WTC11 (cell line): Measurements from ENCODE around the gene LELP1. TPM values are rescaled to one million over a fixed set of nuclear protein-coding genes. Genes with fewer than 3 reads are reported as not detected.

Experiments
- ATAC-seq: fragments of 200-7000 bp; cut with Tn5 transposase; 2 replicates; pipeline ENCODE4 v1.10.0; 2021; ENCODE audit warnings: mild to moderate bottlenecking, moderate library complexity
- CTCF ChIA-PET: fragments of 300-600 bp; sonication (Branson Sonifier 250); formaldehyde crosslinking; loops from one replicate; lab custom pipeline; 2021; ENCODE audit warnings: antibody characterized with exemption; lab: Charles Lee
- POLR2A ChIA-PET: fragments of 350-600 bp; sonication (Branson Sonifier 250); formaldehyde crosslinking; loops from one replicate; lab custom pipeline; 2021; ENCODE audit warnings: antibody characterized with exemption; lab: Charles Lee
- DNase-seq: peaks from one replicate; pipeline ENCODE4 v3.0.0; 2021; ENCODE audit warnings: low spot score
- H3K27ac Mint-ChIP-seq: 2 replicates; pipeline ENCODE4 v1.8.0; 2021; ENCODE audit warnings: mixed read lengths
- H3K27me3 Mint-ChIP-seq: 2 replicates; pipeline ENCODE4 v1.8.0; 2021; ENCODE audit warnings: low read depth, mild to moderate bottlenecking, moderate library complexity, mixed read lengths
- H3K36me3 Mint-ChIP-seq: 2 replicates; pipeline ENCODE4 v1.8.0; 2021; ENCODE audit warnings: mixed read lengths
- H3K4me1 Mint-ChIP-seq: 2 replicates; pipeline ENCODE4 v1.8.0; 2022; ENCODE audit warnings: mixed read lengths
- H3K4me3 Mint-ChIP-seq: 2 replicates; pipeline ENCODE4 v1.8.0; 2021; ENCODE audit warnings: mild to moderate bottlenecking, moderate library complexity, mixed read lengths
- H3K9me3 Mint-ChIP-seq: 2 replicates; pipeline ENCODE4 v1.8.0; 2021; ENCODE audit warnings: mixed read lengths
- ETV6 ChIP-seq: sonication (generic); formaldehyde crosslinking; IDR thresholded peaks from 2 replicates; pipeline ENCODE4 v1.8.1; 2022; ENCODE audit warnings: mild to moderate bottlenecking, missing genetic modification reagents
- FOXP1 ChIP-seq: sonication (generic); formaldehyde crosslinking; IDR thresholded peaks from 2 replicates; pipeline ENCODE4 v1.8.0; 2022; ENCODE audit warnings: missing genetic modification reagents, mild to moderate bottlenecking, moderate library complexity, borderline replicate concordance
- IRF2 ChIP-seq: sonication (generic); formaldehyde crosslinking; IDR thresholded peaks from 2 replicates; pipeline ENCODE4 v1.8.0; 2022; ENCODE audit warnings: low read depth, missing genetic modification reagents, borderline replicate concordance
- JUN ChIP-seq: sonication (generic); formaldehyde crosslinking; IDR thresholded peaks from 2 replicates; pipeline ENCODE4 v1.8.0; 2023; ENCODE audit warnings: mild to moderate bottlenecking, missing genetic modification reagents
- NFATC4 ChIP-seq: fragments of 250-450 bp; sonication (Bioruptor Pico); IDR thresholded peaks from 2 replicates; pipeline ENCODE4 v1.9.0; 2021; ENCODE audit warnings: mild to moderate bottlenecking
- RELA ChIP-seq: sonication (generic); formaldehyde crosslinking; IDR thresholded peaks from 2 replicates; pipeline ENCODE4 v1.8.1; 2022; ENCODE audit warnings: missing genetic modification reagents, mild to moderate bottlenecking, borderline replicate concordance
- SOX15 ChIP-seq: fragments of 250-450 bp; sonication (Bioruptor Pico); IDR thresholded peaks from 2 replicates; pipeline ENCODE4 v1.9.0; 2021; ENCODE audit warnings: mild to moderate bottlenecking
- TCF7 ChIP-seq: sonication (generic); formaldehyde crosslinking; IDR thresholded peaks from 2 replicates; pipeline ENCODE4 v1.8.0; 2022; ENCODE audit warnings: mild to moderate bottlenecking, low read depth, missing genetic modification reagents, moderate library complexity
- TEAD4 ChIP-seq: sonication (generic); formaldehyde crosslinking; IDR thresholded peaks from 2 replicates; pipeline ENCODE4 v1.8.0; 2022; ENCODE audit warnings: mild to moderate bottlenecking, missing genetic modification reagents
- ZNF138 ChIP-seq: sonication (generic); formaldehyde crosslinking; conservative IDR thresholded peaks from 2 replicates; pipeline ENCODE4 v1.8.1; 2022; ENCODE audit warnings: mild to moderate bottlenecking, moderate library complexity, missing genetic modification reagents
- ZNF671 ChIP-seq: fragments of 250-450 bp; sonication (Bioruptor Pico); IDR thresholded peaks from 2 replicates; pipeline ENCODE4 v1.8.0; 2021; ENCODE audit warnings: mild to moderate bottlenecking
- total RNA-seq: library from RNA; stranded (reverse); gene quantifications from 3 replicates; pipeline ENCODE4 v1.2.3, GENCODE V29; 2021
- TF ChIP-seq, protein P1 (sequence below): fragments of 250-450 bp; sonication (Bioruptor Pico); IDR thresholded peaks from 2 replicates; pipeline ENCODE4 v2.1.2; 2022; ENCODE audit warnings: mild to moderate bottlenecking, moderate library complexity
- TF ChIP-seq, protein P2 (sequence below): fragments of 250-450 bp; sonication (Bioruptor Pico); IDR thresholded peaks from 2 replicates; pipeline ENCODE4 v1.9.0; 2021; ENCODE audit warnings: mild to moderate bottlenecking
- TF ChIP-seq, protein P3 (sequence below): sonication (generic); formaldehyde crosslinking; IDR thresholded peaks from 2 replicates; pipeline ENCODE4 v1.8.0; 2022; ENCODE audit warnings: mild to moderate bottlenecking, missing genetic modification reagents
- TF ChIP-seq, protein P4 (sequence below): sonication (generic); formaldehyde crosslinking; IDR thresholded peaks from 2 replicates; pipeline ENCODE4 v1.8.1; 2023; ENCODE audit warnings: mild to moderate bottlenecking, missing genetic modification reagents
- TF ChIP-seq, protein P5 (sequence below): sonication (generic); formaldehyde crosslinking; IDR thresholded peaks from 2 replicates; pipeline ENCODE4 v1.8.1; 2023; ENCODE audit warnings: mild to moderate bottlenecking, moderate library complexity, missing genetic modification reagents
- TF ChIP-seq, protein P6 (sequence below): sonication (generic); formaldehyde crosslinking; IDR thresholded peaks from 2 replicates; pipeline ENCODE4 v1.8.0; 2022; ENCODE audit warnings: mild to moderate bottlenecking, missing genetic modification reagents
- TF ChIP-seq, protein P7 (sequence below): fragments of 250-450 bp; sonication (Bioruptor Pico); IDR thresholded peaks from 2 replicates; pipeline ENCODE4 v1.9.0; 2021; ENCODE audit warnings: mild to moderate bottlenecking
- TF ChIP-seq, protein P8 (sequence below): sonication (generic); formaldehyde crosslinking; IDR thresholded peaks from 2 replicates; pipeline ENCODE4 v1.8.1; 2022; ENCODE audit warnings: missing genetic modification reagents, borderline replicate concordance

The LELP1 gene
- total RNA-seq, 1 experiment from 2014 or later = not detected

DNA sequence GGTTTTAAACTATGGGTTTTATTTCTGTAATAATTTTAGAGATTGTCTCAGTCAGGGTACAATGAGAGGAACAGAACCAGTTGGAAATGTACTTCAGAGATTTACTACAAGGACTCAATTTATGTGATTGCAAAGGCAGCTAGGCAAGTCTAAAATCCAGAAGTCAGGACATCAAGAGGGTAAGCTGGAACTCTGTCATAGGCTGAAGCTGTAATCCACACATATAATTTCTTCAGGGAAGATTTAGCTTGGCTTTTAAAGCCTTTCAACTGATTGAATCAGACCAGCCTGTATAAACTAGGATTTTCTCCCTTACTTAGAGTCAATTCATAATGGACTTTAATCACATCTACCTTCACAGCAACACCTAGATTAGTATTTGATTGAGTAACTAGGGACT is 24.3 kb upstream of the LELP1 start:
- Mint-ChIP-seq H3K27me3 (peaks cover 4% of the 10 kb centered on the region), H3K9me3 (peaks cover 6% of the 10 kb centered on the region; the same call in 1 of the 2 replicates), H3K27ac (no peak overlapping the region), H3K36me3 (no peaks in the 10 kb centered on the region), H3K4me3 (no peak overlapping the region)
- ATAC-seq = no peak
- no peak for DNase-seq
- POLR2A ChIA-PET = no interaction called here
- TF ChIP-seq TCF7 = no peak
- no peak for TF ChIP-seq IRF2
- TF ChIP-seq, protein P1, sequence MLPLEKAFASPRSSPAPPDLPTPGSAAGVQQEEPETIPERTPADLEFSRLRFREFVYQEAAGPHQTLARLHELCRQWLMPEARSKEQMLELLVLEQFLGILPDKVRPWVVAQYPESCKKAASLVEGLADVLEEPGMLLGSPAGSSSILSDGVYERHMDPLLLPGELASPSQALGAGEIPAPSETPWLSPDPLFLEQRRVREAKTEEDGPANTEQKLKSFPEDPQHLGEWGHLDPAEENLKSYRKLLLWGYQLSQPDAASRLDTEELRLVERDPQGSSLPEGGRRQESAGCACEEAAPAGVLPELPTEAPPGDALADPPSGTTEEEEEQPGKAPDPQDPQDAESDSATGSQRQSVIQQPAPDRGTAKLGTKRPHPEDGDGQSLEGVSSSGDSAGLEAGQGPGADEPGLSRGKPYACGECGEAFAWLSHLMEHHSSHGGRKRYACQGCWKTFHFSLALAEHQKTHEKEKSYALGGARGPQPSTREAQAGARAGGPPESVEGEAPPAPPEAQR (CRISPR knock-in tag) = no peak
- TF ChIP-seq, protein P2, sequence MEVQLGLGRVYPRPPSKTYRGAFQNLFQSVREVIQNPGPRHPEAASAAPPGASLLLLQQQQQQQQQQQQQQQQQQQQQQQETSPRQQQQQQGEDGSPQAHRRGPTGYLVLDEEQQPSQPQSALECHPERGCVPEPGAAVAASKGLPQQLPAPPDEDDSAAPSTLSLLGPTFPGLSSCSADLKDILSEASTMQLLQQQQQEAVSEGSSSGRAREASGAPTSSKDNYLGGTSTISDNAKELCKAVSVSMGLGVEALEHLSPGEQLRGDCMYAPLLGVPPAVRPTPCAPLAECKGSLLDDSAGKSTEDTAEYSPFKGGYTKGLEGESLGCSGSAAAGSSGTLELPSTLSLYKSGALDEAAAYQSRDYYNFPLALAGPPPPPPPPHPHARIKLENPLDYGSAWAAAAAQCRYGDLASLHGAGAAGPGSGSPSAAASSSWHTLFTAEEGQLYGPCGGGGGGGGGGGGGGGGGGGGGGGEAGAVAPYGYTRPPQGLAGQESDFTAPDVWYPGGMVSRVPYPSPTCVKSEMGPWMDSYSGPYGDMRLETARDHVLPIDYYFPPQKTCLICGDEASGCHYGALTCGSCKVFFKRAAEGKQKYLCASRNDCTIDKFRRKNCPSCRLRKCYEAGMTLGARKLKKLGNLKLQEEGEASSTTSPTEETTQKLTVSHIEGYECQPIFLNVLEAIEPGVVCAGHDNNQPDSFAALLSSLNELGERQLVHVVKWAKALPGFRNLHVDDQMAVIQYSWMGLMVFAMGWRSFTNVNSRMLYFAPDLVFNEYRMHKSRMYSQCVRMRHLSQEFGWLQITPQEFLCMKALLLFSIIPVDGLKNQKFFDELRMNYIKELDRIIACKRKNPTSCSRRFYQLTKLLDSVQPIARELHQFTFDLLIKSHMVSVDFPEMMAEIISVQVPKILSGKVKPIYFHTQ (CRISPR knock-in tag) = no peak
- no peak for TF ChIP-seq ETV6
- TF ChIP-seq, protein P3, sequence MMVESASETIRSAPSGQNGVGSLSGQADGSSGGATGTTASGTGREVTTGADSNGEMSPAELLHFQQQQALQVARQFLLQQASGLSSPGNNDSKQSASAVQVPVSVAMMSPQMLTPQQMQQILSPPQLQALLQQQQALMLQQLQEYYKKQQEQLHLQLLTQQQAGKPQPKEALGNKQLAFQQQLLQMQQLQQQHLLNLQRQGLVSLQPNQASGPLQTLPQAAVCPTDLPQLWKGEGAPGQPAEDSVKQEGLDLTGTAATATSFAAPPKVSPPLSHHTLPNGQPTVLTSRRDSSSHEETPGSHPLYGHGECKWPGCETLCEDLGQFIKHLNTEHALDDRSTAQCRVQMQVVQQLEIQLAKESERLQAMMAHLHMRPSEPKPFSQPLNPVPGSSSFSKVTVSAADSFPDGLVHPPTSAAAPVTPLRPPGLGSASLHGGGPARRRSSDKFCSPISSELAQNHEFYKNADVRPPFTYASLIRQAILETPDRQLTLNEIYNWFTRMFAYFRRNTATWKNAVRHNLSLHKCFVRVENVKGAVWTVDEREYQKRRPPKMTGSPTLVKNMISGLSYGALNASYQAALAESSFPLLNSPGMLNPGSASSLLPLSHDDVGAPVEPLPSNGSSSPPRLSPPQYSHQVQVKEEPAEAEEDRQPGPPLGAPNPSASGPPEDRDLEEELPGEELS (CRISPR knock-in tag) = no peak
- TF ChIP-seq FOXP1 (CRISPR knock-in tag) = no peak
- TF ChIP-seq RELA (CRISPR knock-in tag) = no peak
- TF ChIP-seq, protein P4, sequence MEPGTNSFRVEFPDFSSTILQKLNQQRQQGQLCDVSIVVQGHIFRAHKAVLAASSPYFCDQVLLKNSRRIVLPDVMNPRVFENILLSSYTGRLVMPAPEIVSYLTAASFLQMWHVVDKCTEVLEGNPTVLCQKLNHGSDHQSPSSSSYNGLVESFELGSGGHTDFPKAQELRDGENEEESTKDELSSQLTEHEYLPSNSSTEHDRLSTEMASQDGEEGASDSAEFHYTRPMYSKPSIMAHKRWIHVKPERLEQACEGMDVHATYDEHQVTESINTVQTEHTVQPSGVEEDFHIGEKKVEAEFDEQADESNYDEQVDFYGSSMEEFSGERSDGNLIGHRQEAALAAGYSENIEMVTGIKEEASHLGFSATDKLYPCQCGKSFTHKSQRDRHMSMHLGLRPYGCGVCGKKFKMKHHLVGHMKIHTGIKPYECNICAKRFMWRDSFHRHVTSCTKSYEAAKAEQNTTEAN (CRISPR knock-in tag) = no peak
- TF ChIP-seq, protein P5, sequence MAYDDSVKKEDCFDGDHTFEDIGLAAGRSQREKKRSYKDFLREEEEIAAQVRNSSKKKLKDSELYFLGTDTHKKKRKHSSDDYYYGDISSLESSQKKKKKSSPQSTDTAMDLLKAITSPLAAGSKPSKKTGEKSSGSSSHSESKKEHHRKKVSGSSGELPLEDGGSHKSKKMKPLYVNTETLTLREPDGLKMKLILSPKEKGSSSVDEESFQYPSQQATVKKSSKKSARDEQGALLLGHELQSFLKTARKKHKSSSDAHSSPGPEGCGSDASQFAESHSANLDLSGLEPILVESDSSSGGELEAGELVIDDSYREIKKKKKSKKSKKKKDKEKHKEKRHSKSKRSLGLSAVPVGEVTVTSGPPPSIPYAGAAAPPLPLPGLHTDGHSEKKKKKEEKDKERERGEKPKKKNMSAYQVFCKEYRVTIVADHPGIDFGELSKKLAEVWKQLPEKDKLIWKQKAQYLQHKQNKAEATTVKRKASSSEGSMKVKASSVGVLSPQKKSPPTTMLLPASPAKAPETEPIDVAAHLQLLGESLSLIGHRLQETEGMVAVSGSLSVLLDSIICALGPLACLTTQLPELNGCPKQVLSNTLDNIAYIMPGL = no peak
- TF ChIP-seq ZNF138 (CRISPR knock-in tag) = no peak
- no peak for TF ChIP-seq JUN (CRISPR knock-in tag)
- no peak for TF ChIP-seq SOX15 (CRISPR knock-in tag)
- TF ChIP-seq, all 79 proteins: peak for 0
- CTCF ChIA-PET = no interaction called here
- no peaks in the 10 kb centered on the region for H3K4me1 Mint-ChIP-seq

DNA sequence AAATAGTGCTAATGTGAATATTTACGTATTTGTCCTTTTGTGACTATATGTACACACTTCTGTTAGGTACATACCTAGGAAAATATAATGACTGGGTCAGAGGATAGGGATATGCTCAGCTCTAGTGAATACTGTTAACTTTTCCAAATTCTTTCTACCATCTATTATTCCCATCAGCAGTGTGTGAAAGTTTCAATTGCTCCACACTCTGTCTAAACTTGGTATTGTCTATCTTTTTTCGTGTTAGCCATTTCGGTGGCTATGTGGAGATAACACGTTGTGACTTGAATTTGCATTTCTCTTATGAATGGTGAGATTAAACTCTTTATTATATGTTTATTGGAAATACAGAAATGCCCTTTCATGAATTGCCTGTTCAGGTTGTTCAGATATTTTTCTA is 22.7 kb upstream of the LELP1 start:
- H3K4me3 Mint-ChIP-seq = no peak overlapping the region
- H3K9me3 Mint-ChIP-seq = peaks cover 22% of the 10 kb centered on the region
- ChIA-PET CTCF (no interaction called here), POLR2A (no interaction called here)
- H3K27ac Mint-ChIP-seq = no peak overlapping the region
- ATAC-seq (no peak), DNase-seq (no peak)
- H3K4me1 Mint-ChIP-seq = no peaks in the 10 kb centered on the region
- H3K36me3 Mint-ChIP-seq = peaks cover 6% of the 10 kb centered on the region; the same call in 1 of the 2 replicates
- peaks cover 4% of the 10 kb centered on the region for H3K27me3 Mint-ChIP-seq
- TF ChIP-seq TEAD4 (CRISPR knock-in tag) (no peak), IRF2 (no peak), NFATC4 (CRISPR knock-in tag) (no peak), ZNF671 (CRISPR knock-in tag) (no peak)
- TF ChIP-seq, protein P6, sequence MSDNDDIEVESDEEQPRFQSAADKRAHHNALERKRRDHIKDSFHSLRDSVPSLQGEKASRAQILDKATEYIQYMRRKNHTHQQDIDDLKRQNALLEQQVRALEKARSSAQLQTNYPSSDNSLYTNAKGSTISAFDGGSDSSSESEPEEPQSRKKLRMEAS (CRISPR knock-in tag) = no peak
- TF ChIP-seq, protein P7, sequence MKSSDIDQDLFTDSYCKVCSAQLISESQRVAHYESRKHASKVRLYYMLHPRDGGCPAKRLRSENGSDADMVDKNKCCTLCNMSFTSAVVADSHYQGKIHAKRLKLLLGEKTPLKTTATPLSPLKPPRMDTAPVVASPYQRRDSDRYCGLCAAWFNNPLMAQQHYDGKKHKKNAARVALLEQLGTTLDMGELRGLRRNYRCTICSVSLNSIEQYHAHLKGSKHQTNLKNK (CRISPR knock-in tag) = no peak
- TF ChIP-seq, protein P8, sequence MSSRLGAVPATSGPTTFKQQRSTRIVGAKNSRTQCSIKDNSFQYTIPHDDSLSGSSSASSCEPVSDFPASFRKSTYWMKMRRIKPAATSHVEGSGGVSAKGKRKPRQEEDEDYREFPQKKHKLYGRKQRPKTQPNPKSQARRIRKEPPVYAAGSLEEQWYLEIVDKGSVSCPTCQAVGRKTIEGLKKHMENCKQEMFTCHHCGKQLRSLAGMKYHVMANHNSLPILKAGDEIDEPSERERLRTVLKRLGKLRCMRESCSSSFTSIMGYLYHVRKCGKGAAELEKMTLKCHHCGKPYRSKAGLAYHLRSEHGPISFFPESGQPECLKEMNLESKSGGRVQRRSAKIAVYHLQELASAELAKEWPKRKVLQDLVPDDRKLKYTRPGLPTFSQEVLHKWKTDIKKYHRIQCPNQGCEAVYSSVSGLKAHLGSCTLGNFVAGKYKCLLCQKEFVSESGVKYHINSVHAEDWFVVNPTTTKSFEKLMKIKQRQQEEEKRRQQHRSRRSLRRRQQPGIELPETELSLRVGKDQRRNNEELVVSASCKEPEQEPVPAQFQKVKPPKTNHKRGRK (CRISPR knock-in tag) = no peak
- TF ChIP-seq, protein P3 (CRISPR knock-in tag) = no peak
- TF ChIP-seq, protein P5 = no peak
